ENCODE measurements around the gene AHRR. TPM values are rescaled to one million over a fixed set of nuclear protein-coding genes. Genes with fewer than 3 reads are reported as not detected.

The AHRR gene
- total RNA-seq, 2 donors from 2014 or later, result 1.9 to 2.1 TPM

DNA sequence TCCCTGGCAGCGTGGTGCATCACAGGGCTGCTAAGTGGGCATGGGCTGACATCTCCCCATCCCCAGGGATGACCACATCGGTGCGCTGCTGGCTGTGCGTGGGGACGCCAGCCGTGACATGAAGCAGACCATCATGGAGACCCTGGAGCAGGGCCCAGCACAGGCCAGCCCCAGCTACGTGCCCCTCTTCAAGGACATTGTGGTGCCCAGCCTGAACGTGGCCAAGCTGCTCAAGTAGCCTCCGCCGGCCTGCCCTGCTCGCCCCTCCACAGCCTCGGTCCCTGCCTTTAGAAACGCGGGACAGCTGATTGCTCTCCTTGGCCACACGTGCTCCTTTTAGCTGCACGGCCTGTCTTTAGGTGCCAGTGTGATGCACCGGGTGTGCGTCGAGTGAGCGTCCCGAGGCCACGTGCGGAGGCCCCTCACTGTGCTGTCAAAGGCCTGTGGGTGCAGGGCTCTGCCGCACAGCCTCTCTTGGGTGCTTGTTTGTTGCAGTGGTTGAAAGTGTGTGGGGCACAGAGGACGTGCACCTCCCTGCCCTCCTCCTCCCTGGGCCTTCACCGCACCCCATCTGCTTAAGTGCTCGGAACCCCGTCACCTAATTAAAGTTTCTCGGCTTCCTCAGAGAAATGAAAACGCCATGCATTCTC, 145.3 kb downstream of the AHRR start:
- H3K4me3 ChIP-seq, result no peak overlapping the region
- H3K9ac ChIP-seq (ENCODE audit: low read depth in 2 of 2, low read length in 2 of 2), result no peak overlapping the region
- intact Hi-C loops (cut with DNase I), result no loop called here
- TF ChIP-seq, protein P1, sequence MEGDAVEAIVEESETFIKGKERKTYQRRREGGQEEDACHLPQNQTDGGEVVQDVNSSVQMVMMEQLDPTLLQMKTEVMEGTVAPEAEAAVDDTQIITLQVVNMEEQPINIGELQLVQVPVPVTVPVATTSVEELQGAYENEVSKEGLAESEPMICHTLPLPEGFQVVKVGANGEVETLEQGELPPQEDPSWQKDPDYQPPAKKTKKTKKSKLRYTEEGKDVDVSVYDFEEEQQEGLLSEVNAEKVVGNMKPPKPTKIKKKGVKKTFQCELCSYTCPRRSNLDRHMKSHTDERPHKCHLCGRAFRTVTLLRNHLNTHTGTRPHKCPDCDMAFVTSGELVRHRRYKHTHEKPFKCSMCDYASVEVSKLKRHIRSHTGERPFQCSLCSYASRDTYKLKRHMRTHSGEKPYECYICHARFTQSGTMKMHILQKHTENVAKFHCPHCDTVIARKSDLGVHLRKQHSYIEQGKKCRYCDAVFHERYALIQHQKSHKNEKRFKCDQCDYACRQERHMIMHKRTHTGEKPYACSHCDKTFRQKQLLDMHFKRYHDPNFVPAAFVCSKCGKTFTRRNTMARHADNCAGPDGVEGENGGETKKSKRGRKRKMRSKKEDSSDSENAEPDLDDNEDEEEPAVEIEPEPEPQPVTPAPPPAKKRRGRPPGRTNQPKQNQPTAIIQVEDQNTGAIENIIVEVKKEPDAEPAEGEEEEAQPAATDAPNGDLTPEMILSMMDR (IDR thresholded peaks at IDR 0.05), result no peak
- H3K9me3 ChIP-seq, result no peaks in the 10 kb centered on the region
- no peak for DNase-seq
- H3K4me1 ChIP-seq, result peaks cover 4% of the 10 kb centered on the region
- H3K36me3 ChIP-seq, result peaks cover 7% of the 10 kb centered on the region
- H3K27me3 ChIP-seq, result no peaks in the 10 kb centered on the region
- no peak overlapping the region for H3K27ac ChIP-seq

DNA sequence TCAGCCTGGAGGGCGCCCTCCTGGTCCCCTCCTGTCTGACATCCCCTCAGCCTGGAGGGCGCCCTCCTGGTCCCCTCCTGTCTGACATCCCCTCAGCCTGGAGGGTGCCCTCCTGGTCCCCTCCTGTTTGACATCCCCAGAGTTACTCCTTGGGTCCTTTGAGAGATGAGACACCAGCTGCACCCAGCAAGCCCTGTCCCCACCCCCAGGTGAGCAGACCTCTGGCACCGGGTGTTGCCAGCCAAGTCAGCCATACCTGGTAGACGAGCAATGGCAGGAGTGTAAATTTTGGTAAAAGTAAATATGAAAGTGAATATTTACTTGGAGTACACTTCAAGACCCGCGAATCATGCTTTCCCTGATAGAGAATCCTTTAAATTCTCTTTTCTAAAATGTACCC, 146.9 kb downstream of the AHRR start:
- TF ChIP-seq, protein P1 (IDR thresholded peaks at IDR 0.05), result no peak
- H3K9me3 ChIP-seq, result no peaks in the 10 kb centered on the region
- no peaks in the 10 kb centered on the region for H3K36me3 ChIP-seq
- no peaks in the 10 kb centered on the region for H3K27me3 ChIP-seq
- peaks cover 9% of the 10 kb centered on the region for H3K4me1 ChIP-seq
- H3K4me3 ChIP-seq, result no peak overlapping the region
- intact Hi-C loops (cut with DNase I), result no loop called here
- no peak for DNase-seq
- no peak overlapping the region for H3K27ac ChIP-seq
- no peak overlapping the region for H3K9ac ChIP-seq (ENCODE audit: low read depth in 2 of 2, low read length in 2 of 2)

DNA sequence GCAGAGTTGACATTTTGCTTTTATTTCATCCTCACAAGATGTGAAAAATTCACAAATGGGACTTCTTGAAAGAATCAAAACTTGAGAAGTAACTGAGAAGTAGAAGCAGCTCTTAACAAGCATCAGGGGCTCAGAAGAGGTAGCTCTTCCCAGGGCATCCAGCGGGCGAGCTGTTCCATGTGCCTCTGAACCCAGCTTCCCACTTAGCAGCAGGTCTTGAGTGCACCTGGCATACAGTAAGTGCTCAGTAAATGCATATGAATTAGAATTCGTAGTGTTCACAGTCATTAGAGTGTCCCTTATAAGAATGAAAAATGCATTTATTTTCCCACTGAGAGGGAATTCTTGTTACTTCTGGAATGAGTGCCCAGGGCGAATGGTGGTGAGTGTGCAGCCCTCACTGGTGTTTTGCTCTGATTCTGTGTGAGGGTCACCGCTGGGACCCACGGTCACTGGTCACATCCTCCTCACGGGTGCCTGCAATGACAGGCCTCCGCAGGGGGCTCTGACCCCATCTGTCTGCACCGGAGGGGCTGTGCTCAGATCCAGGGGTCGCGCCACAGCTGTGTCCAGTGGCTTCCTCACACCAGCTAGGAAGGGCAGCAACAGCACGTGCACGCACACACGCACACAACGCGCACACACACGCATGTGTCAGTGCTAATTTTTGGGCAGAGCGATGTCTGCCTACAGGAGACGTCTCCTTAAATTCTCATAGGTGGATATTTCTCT, 148.4 kb downstream of the AHRR start:
- TF ChIP-seq, protein P1 (IDR thresholded peaks at IDR 0.05), result no peak
- no peak overlapping the region for H3K4me3 ChIP-seq
- no peak overlapping the region for H3K27ac ChIP-seq
- no peaks in the 10 kb centered on the region for H3K36me3 ChIP-seq
- DNase-seq, result no peak
- no peak overlapping the region for H3K9ac ChIP-seq (ENCODE audit: low read depth in 2 of 2, low read length in 2 of 2)
- H3K9me3 ChIP-seq, result no peaks in the 10 kb centered on the region
- peaks cover 11% of the 10 kb centered on the region for H3K4me1 ChIP-seq
- intact Hi-C loops (cut with DNase I), result loop anchor here (10.0 kb wide), 1 partner anchor 145 kb away; the partner anchor contains the start of gene CEP72
- peaks cover 3% of the 10 kb centered on the region for H3K27me3 ChIP-seq

DNA sequence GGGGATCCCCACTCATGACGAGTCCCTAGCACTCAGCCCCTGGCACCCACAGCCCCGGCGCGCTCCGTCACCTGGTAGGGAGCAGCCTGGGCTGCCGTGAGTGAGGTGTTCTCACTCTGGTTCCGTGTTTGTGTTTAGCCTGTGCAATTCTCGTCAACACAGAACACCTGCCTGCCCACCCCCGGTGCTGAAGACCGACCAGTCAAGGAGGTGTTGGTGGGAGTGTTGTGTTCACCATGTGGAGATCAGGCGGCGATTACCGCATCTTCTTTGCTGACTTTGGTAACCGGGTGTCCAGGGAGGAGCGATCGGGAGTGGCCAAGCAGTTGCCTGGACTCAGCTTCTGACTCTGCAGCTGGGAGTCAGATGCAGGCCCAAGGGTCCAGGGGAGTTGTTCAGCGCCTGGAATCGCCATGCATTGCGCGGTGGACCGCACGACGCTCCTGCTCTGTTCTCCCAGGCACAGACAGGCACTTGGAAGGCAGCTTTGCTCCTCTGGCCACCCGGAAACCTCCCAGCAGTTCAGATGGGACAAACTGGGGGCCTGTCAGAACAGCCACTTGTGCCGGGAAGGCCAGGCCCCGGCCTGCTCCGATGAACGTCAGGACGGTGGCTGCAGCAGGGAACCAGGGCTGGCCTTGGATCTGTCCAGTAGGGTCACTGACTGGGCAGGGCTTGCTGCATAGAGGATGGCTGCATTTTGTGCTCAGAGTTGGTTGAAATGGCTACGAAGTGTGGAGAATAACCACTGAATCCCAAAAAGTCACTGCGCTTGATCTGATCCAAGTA, 149.6 kb downstream of the AHRR start:
- no peak overlapping the region for H3K9ac ChIP-seq (ENCODE audit: low read depth in 2 of 2, low read length in 2 of 2)
- intact Hi-C loops (cut with DNase I), result loop anchor here (10.0 kb wide), 1 partner anchor 144 kb away; the partner anchor contains the start of gene CEP72
- no peak overlapping the region for H3K27ac ChIP-seq
- no peaks in the 10 kb centered on the region for H3K9me3 ChIP-seq
- DNase-seq, result no peak
- H3K27me3 ChIP-seq, result peaks cover 15% of the 10 kb centered on the region
- no peak overlapping the region for H3K4me3 ChIP-seq
- H3K36me3 ChIP-seq, result no peaks in the 10 kb centered on the region
- peaks cover 14% of the 10 kb centered on the region for H3K4me1 ChIP-seq
- TF ChIP-seq, protein P1 (IDR thresholded peaks at IDR 0.05), result no peak

DNA sequence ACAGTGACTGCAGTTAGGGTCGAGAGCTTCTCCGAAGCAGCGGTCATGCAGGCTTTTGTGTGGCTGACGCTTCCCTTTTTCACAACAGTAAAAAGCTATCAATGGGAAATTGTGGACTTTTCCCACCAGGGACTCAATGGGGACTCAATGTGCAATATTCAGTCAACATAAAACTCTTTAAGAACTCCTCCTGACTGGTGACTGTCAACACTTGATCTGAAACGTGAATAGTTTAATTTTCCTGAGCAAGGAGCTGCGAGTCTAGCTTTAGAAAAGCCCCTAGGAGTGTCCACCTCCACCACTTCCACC, 150.2 kb downstream of the AHRR start:
- Histone ChIP-seq H3K9ac (ENCODE audit: low read depth in 2 of 2, low read length in 2 of 2) (peak overlapping the region in 1 of 2 donors; percentile 62), H3K9me3 (no peaks in the 10 kb centered on the region), H3K36me3 (no peaks in the 10 kb centered on the region), H3K27me3 (peaks cover 21% of the 10 kb centered on the region), H3K27ac (no peak overlapping the region), H3K4me3 (peak overlapping the region; percentile 48), H3K4me1 (peaks cover 14% of the 10 kb centered on the region)
- no peak for DNase-seq
- TF ChIP-seq, protein P1 (IDR thresholded peaks at IDR 0.05), result no peak
- intact Hi-C loops (cut with DNase I), result loop anchor here (10.0 kb wide), 1 partner anchor 143 kb away; the partner anchor contains the start of gene CEP72

Data from colonic mucosa (tissue), 4 donors.